CD4-positive, alpha-beta T cell (primary cell): ENCODE measurements around the gene BORA. TPM values are rescaled to one million over a fixed set of nuclear protein-coding genes. Genes with fewer than 3 reads are reported as not detected.
"Not testable (repeated sequence)": the region's sequence is repeated elsewhere in the genome, so short reads cannot be mapped to it uniquely, and the experiment has no call there.

Experiments
- ATAC-seq: fragments of 200-7000 bp; cut with Tn5 transposase; one replicate; pipeline ENCODE4 v1.10.0; 2022; ENCODE audit warnings: mild to moderate bottlenecking; ENCODE audit not compliant: poor library complexity
- CTCF ChIA-PET: fragments of 350-600 bp; sonication (Branson Sonifier 250); formaldehyde crosslinking; loops from one replicate; lab custom pipeline; 2021; ENCODE audit warnings: antibody characterized with exemption, inconsistent platforms; lab: Charles Lee
- POLR2A ChIA-PET: fragments of 350-600 bp; sonication (Branson Sonifier 250); formaldehyde crosslinking; loops from one replicate; lab custom pipeline; 2021; ENCODE audit warnings: antibody characterized with exemption, inconsistent platforms; lab: Charles Lee
- DNase-seq, 14 experiments: peaks; one replicate each; pipeline ENCODE4 v3.0.0-alpha.2; 2013 to 2020; ENCODE audit warnings: mixed read lengths in 2 of 14
- H3K27ac ChIP-seq, 2 donors: one replicate each; pipeline versions ENCODE4 v1.5.1 to v1.7.0; 2013; ENCODE audit warnings: low read length in 2 of 2, low read depth in 1 of 2, mild to moderate bottlenecking in 1 of 2
- H3K27me3 ChIP-seq, 2 experiments: 1 replicate in 1 of 2; 2 replicates in 1 of 2; pipeline versions ENCODE4 v1.6.1 to v1.7.0; 2013; ENCODE audit warnings: low read length in 2 of 2, control low read depth in 1 of 2, mild to moderate bottlenecking in 1 of 2, moderate library complexity in 1 of 2; ENCODE audit not compliant: insufficient read depth in 2 of 2, control insufficient read depth in 1 of 2
- H3K36me3 ChIP-seq: one replicate; pipeline ENCODE4 v1.6.1; 2013; ENCODE audit warnings: low read length, control low read depth; ENCODE audit not compliant: insufficient read depth
- H3K4me1 ChIP-seq: one replicate; pipeline ENCODE4 v1.6.1; 2013; ENCODE audit warnings: low read length, control low read depth; ENCODE audit not compliant: insufficient read depth
- H3K4me3 ChIP-seq: one replicate; pipeline ENCODE4 v1.5.1; 2013; ENCODE audit warnings: mild to moderate bottlenecking, low read length, moderate library complexity
- H3K9me3 ChIP-seq, 2 experiments: 1 replicate in 1 of 2; 2 replicates in 1 of 2; pipeline versions ENCODE4 v1.6.1 to v1.7.0; 2013; ENCODE audit warnings: low read length in 2 of 2, mild to moderate bottlenecking in 2 of 2, control low read depth in 1 of 2, moderate library complexity in 1 of 2; ENCODE audit not compliant: control insufficient read depth in 1 of 2, insufficient read depth in 1 of 2
- H3K27ac Mint-ChIP-seq: one replicate; pipeline ENCODE4 v1.8.0; 2020; ENCODE audit warnings: mixed read lengths
- H3K27me3 Mint-ChIP-seq: one replicate; pipeline ENCODE4 v1.8.0; 2021; ENCODE audit warnings: mixed read lengths
- H3K36me3 Mint-ChIP-seq: one replicate; pipeline ENCODE4 v1.8.0; 2021; ENCODE audit warnings: low read depth, mixed read lengths
- H3K4me1 Mint-ChIP-seq: one replicate; pipeline ENCODE4 v1.8.0; 2021; ENCODE audit warnings: low read depth, mixed read lengths
- H3K4me3 Mint-ChIP-seq: one replicate; pipeline ENCODE4 v1.8.0; 2020; ENCODE audit warnings: mild to moderate bottlenecking, mixed read lengths
- H3K9me3 Mint-ChIP-seq: one replicate; pipeline ENCODE4 v1.8.0; 2020; ENCODE audit warnings: mixed read lengths
- CTCF ChIP-seq: fragments of 200-600 bp; IDR thresholded peaks from one replicate; pipeline ENCODE4 v1.8.0; 2022; ENCODE audit warnings: antibody characterized with exemption, mild to moderate bottlenecking
- intact Hi-C, 2 experiments: fragments of 100-400 bp; cut with DNase I in 1 of 2; cut with micrococcal nuclease in 1 of 2; formaldehyde crosslinking; loops; one replicate each; pipeline versions ENCODE4 v1.15.1 to v1.9.0; 2023 to 2025; cut with DNase I, micrococcal nuclease
- total RNA-seq, 174 experiments: library from RNA in 2 of 174; stranded (reverse) in 2 of 174; gene quantifications; one replicate each; pipeline ENCODE4 v1.2.3 and lab custom pipeline; 2021 to 2026

BORA gene
- total RNA-seq, 2 experiments from 2014 or later: 3.8 to 4.4 TPM

GRCh38 chr13:72782717-72783116 lies 55.0 kb downstream of the BORA start:
- peaks cover 36% of the 10 kb centered on the region for H3K4me1 ChIP-seq
- H3K36me3 Mint-ChIP-seq: peaks cover 66% of the 10 kb centered on the region
- ATAC-seq (no peak), DNase-seq (peak in 3 of 14 experiments; percentile 8 to 40 (median 40))
- no peaks in the 10 kb centered on the region for H3K27me3 ChIP-seq
- peak overlapping the region; percentile 87 to 93 for H3K27ac ChIP-seq
- TF ChIP-seq CTCF: no peak
- H3K9me3 ChIP-seq: no peaks in the 10 kb centered on the region
- H3K27me3 Mint-ChIP-seq: no peaks in the 10 kb centered on the region
- H3K27ac Mint-ChIP-seq: peak overlapping the region; percentile 95
- H3K36me3 ChIP-seq: peaks cover 22% of the 10 kb centered on the region
- intact Hi-C loops: no loop called here
- peaks cover 66% of the 10 kb centered on the region for H3K4me1 Mint-ChIP-seq
- peak overlapping the region; percentile 88 for H3K4me3 ChIP-seq
- peak overlapping the region; percentile 98 for H3K4me3 Mint-ChIP-seq
- CTCF ChIA-PET: no interaction called here
- no peaks in the 10 kb centered on the region for H3K9me3 Mint-ChIP-seq
- POLR2A ChIA-PET: interaction anchor here (1.7 kb wide), 1 partner anchor 13 kb away, joined by 3 read pairs; no protein-coding TSS in a partner anchor

GRCh38 chr13:72784679-72785078 lies 57.0 kb downstream of the BORA start:
- peaks cover 63% of the 10 kb centered on the region for H3K36me3 Mint-ChIP-seq
- H3K27ac ChIP-seq, H3K27ac Mint-ChIP-seq, intact Hi-C loops, H3K27me3 ChIP-seq, POLR2A ChIA-PET, H3K4me3 ChIP-seq, DNase-seq, H3K9me3 Mint-ChIP-seq, ATAC-seq, H3K36me3 ChIP-seq, H3K27me3 Mint-ChIP-seq, H3K9me3 ChIP-seq: not testable (repeated sequence)
- CTCF ChIA-PET: interaction anchor here (0.7 kb wide), 1 partner anchor 1820 kb away, joined by 3 read pairs; no protein-coding TSS in a partner anchor
- H3K4me1 Mint-ChIP-seq: peaks cover 70% of the 10 kb centered on the region
- peaks cover 27% of the 10 kb centered on the region for H3K4me1 ChIP-seq
- peak overlapping the region; percentile 12 for H3K4me3 Mint-ChIP-seq

- Mint-ChIP-seq H3K4me3 (no peak overlapping the region), H3K9me3 (no peaks in the 10 kb centered on the region), H3K36me3 (peaks cover 67% of the 10 kb centered on the region), H3K27me3 (no peaks in the 10 kb centered on the region), H3K4me1 (peaks cover 41% of the 10 kb centered on the region), H3K27ac (no peak overlapping the region)
- H3K4me1 ChIP-seq: peaks cover 11% of the 10 kb centered on the region
- no peak overlapping the region for H3K27ac ChIP-seq
- POLR2A ChIA-PET: interaction anchor here (0.9 kb wide), 1 partner anchor 10 kb away, joined by 3 read pairs; no protein-coding TSS in a partner anchor
- H3K36me3 ChIP-seq: peaks cover 29% of the 10 kb centered on the region
- CTCF ChIA-PET: no interaction called here
- ATAC-seq: no peak
- no peak overlapping the region for H3K4me3 ChIP-seq
- no peak for DNase-seq
- H3K27me3 ChIP-seq: no peaks in the 10 kb centered on the region
- no peak for TF ChIP-seq CTCF
- intact Hi-C loops: no loop called here
- H3K9me3 ChIP-seq: peaks cover 0 to 3% of the 10 kb centered on the region in 2 experiments
These were observed 61.1 kb downstream of the BORA start for GRCh38 chr13:72788831-72789230.

GRCh38 chr13:72792640-72793039 lies 64.9 kb downstream of the BORA start:
- ChIA-PET POLR2A (interaction anchor here (0.7 kb wide), 1 partner anchor 1537 kb away, joined by 4 read pairs; no protein-coding TSS in a partner anchor), CTCF (interaction anchor here (1.2 kb wide), 1 partner anchor 47 kb away, joined by 3 read pairs; no protein-coding TSS in a partner anchor)
- Histone ChIP-seq H3K27me3 (no peaks in the 10 kb centered on the region), H3K4me3 (no peak overlapping the region), H3K36me3 (peaks cover 48% of the 10 kb centered on the region), H3K4me1 (no peaks in the 10 kb centered on the region), H3K9me3 (peaks cover 0 to 3% of the 10 kb centered on the region in 2 experiments), H3K27ac (no peak overlapping the region)
- DNase-seq: no peak
- intact Hi-C loops: no loop called here
- H3K4me1 Mint-ChIP-seq: peaks cover 28% of the 10 kb centered on the region
- TF ChIP-seq CTCF: no peak
- no peaks in the 10 kb centered on the region for H3K27me3 Mint-ChIP-seq
- no peak overlapping the region for H3K27ac Mint-ChIP-seq
- ATAC-seq: no peak
- peaks cover 81% of the 10 kb centered on the region for H3K36me3 Mint-ChIP-seq
- H3K4me3 Mint-ChIP-seq: no peak overlapping the region
- H3K9me3 Mint-ChIP-seq: no peaks in the 10 kb centered on the region
